Testis (tissue), 2 donors: ENCODE measurements around the gene RUNX3.

ENCODE experiments used
- CTCF ChIP-seq, 3 experiments: fragments of 450-650 bp in 2 of 3; fragments of 200-600 bp in 1 of 3; sonication (generic) in 1 of 3; IDR thresholded peaks; one replicate each; pipeline ENCODE4 v1.5.1; 2016 to 2019; ENCODE audit warnings: antibody characterized with exemption in 3 of 3, mild to moderate bottlenecking in 2 of 3, moderate library complexity in 1 of 3
- POLR2A ChIP-seq: fragments of 450-650 bp; IDR thresholded peaks from one replicate; pipeline ENCODE4 v1.6.1; 2017; ENCODE audit warnings: antibody characterized with exemption, mild to moderate bottlenecking, moderate library complexity

- TF ChIP-seq CTCF (IDR thresholded peaks at IDR 0.05), result no peak
- TF ChIP-seq POLR2A, result no peak
These were observed 12.7 kb upstream of the RUNX3 start for GRCh38 chr1:24942789-24943188.
